Ishikawa (cell line): ENCODE data around the gene TNFRSF8.

Experiments
- CEBPB ChIP-seq: IDR thresholded peaks from 2 replicates; pipeline ENCODE4 v1.6.1; 2012
- CREB1 ChIP-seq: IDR thresholded peaks from 2 replicates; pipeline ENCODE4 v1.6.1; 2012; ENCODE audit warnings: low read depth
- EGR1 ChIP-seq: IDR thresholded peaks from 2 replicates; pipeline ENCODE4 v1.6.1; 2012
- EP300 ChIP-seq: IDR thresholded peaks from 2 replicates; pipeline ENCODE4 v1.6.1; 2012; ENCODE audit warnings: borderline replicate concordance
- FOXM1 ChIP-seq: IDR thresholded peaks from 2 replicates; pipeline ENCODE4 v1.6.1; 2012; ENCODE audit warnings: low read depth, borderline replicate concordance
- MAX ChIP-seq: IDR thresholded peaks from 2 replicates; pipeline ENCODE4 v1.6.1; 2012
- NFIC ChIP-seq: IDR thresholded peaks from 2 replicates; pipeline ENCODE4 v1.6.1; 2012
- RAD21 ChIP-seq: IDR thresholded peaks from 2 replicates; pipeline ENCODE4 v1.6.1; 2012; ENCODE audit warnings: low read depth
- REST ChIP-seq: IDR thresholded peaks from 2 replicates; pipeline ENCODE4 v1.6.1; 2012; ENCODE audit warnings: low read depth, mild to moderate bottlenecking
- TAF1 ChIP-seq: IDR thresholded peaks from 2 replicates; pipeline ENCODE4 v1.6.1; 2012; ENCODE audit warnings: low read depth, mild to moderate bottlenecking
- TCF12 ChIP-seq: IDR thresholded peaks from 2 replicates; pipeline ENCODE4 v1.6.1; 2012; ENCODE audit warnings: low read depth
- TEAD4 ChIP-seq: IDR thresholded peaks from 2 replicates; pipeline ENCODE4 v1.6.1; 2012
- USF1 ChIP-seq: IDR thresholded peaks from 2 replicates; pipeline ENCODE4 v1.6.1; 2012
- YY1 ChIP-seq: IDR thresholded peaks from 2 replicates; pipeline ENCODE4 v1.6.1; 2012; ENCODE audit warnings: low read depth
- ZBTB7A ChIP-seq: IDR thresholded peaks from 2 replicates; pipeline ENCODE4 v1.6.1; 2012; ENCODE audit warnings: low read depth

The TNFRSF8 gene

GRCh38 chr1:12056331-12056841 is 6.7 kb upstream of the TNFRSF8 start:
- no peak for TF ChIP-seq RAD21
- TF ChIP-seq NFIC, result no peak
- TF ChIP-seq TEAD4, result no peak
- TF ChIP-seq USF1, result no peak
- TF ChIP-seq REST, result no peak
- TF ChIP-seq TAF1, result no peak

GRCh38 chr1:12057382-12057781 is 5.7 kb upstream of the TNFRSF8 start:
- TF ChIP-seq FOXM1 (no peak), USF1 (no peak), RAD21 (no peak), EP300 (no peak), MAX (no peak), EGR1 (no peak), YY1 (no peak), TCF12 (no peak), TAF1 (no peak), TEAD4 (no peak), CREB1 (no peak), REST (no peak), NFIC (no peak), CEBPB (no peak), ZBTB7A (no peak)

- TF ChIP-seq EGR1 (no peak), CREB1 (no peak), FOXM1 (no peak), REST (no peak), EP300 (no peak), TEAD4 (no peak), TCF12 (no peak), CEBPB (no peak), ZBTB7A (no peak), TAF1 (no peak), RAD21 (no peak), USF1 (no peak), YY1 (no peak), NFIC (no peak), MAX (no peak)
These were observed 5.0 kb upstream of the TNFRSF8 start for GRCh38 chr1:12057940-12058687.

GRCh38 chr1:12059226-12059625 is 3.9 kb upstream of the TNFRSF8 start:
- TF ChIP-seq USF1 (no peak), RAD21 (no peak), YY1 (no peak), CREB1 (no peak), REST (no peak), NFIC (no peak), EP300 (no peak), TCF12 (no peak), EGR1 (no peak), MAX (no peak), TEAD4 (no peak), CEBPB (no peak), FOXM1 (no peak), ZBTB7A (no peak), TAF1 (no peak)
